ENCODE results near the gene TMEM52B.

The TMEM52B gene

DNA sequence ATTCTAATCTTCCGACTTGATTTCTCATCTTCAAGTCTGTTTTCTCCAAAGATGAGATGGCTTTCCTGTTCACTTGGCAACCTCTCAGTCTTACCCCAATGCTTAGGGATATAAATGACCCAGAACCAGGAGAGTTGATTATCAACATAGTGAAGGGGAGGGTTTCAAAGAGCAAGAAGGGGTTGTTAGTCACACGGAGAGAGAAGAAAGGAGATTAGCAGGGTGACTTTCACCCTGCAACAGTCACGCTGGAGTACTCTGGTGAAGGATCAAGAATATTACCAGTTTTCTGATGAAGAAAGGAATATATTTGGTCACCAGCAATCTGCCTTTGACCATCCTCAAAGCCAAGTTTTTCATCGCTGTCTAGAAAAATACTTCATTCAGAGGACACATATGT lies at the start of gene TMEM52B:
TMEM52B (plus strand) TSS at position 212 of the 400 bp plus-strand sequence. CDS start 543 bp downstream, outside the sequence.
- no peak for DNase-seq (ENCODE audit: low read depth)

GRCh38 chr12:10130042-10130441 lies 48.8 kb upstream of the TMEM52B start, which contains the start of gene CLEC7A:
TSS of gene CLEC7A (minus strand) at chr12:10130199. CDS start at chr12:10130082, 117 bp downstream.
- DNase-seq (ENCODE audit: low read depth), result no peak

DNA sequence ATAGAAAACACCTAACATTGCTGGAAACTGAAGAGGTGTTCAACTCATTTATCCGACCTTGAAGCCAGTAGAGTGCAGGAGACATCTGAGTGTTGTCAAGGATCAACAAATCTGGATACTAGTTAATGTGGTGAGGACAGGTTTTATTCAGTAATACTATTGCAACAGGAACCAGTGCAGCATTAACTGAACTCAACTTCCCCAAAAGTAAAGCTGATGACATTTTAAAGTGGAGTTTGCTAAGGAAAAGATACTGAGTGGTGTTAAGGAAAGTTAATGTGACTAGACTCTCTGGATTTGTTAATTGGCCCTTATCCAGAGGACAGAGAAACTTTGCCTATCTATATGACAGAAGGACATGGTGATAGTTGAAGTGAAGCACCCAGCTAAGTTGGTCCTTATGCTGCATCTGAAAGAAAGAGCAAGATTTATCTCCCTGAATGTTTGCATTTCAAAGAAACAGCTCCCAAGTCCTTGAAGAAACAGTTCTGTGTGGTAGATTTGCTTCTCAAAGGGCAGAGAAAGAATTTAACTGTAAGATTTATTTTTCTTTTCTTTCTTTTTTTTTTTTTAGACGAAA lies 47.6 kb upstream of the TMEM52B start:
- DNase-seq (ENCODE audit: low read depth), result no peak

- no peak for DNase-seq (ENCODE audit: low read depth)
Measured at GRCh38 chr12:10132850-10133370, 45.9 kb upstream of the TMEM52B start.

- no peak for DNase-seq (ENCODE audit: low read depth)
Measured at GRCh38 chr12:10135126-10135525, 43.7 kb upstream of the TMEM52B start.

DNA sequence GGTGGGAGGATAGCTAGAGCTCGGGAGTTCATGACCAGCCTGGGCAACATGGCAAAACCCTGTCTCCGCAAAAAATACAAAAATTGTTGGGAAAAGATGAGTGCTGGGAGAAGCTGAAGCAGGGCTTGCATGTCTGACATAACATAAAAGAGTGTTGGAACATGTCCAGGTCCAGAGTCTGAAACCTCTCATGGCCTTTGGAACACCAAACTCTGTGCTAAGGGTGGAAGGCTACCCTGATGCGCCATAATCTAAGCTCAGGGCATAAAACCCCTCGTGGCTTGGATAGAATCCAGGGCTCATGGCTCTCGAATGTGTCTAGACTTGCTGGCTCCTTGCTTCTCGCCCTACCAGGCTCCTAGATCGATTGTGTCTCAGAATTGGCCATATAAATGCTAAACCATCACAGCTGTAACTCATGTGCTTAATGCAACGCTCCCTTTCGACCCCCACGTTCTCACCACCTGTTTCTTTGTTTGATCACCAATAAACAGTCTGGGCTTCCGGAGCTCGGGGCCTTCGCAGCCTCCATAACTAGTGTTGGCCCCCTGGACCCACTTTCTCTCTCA lies 42.1 kb upstream of the TMEM52B start:
- no peak for DNase-seq (ENCODE audit: low read depth)

GRCh38 chr12:10140001-10140400 lies 38.8 kb upstream of the TMEM52B start:
- peak; percentile 34 for DNase-seq (ENCODE audit: low read depth)

DNA sequence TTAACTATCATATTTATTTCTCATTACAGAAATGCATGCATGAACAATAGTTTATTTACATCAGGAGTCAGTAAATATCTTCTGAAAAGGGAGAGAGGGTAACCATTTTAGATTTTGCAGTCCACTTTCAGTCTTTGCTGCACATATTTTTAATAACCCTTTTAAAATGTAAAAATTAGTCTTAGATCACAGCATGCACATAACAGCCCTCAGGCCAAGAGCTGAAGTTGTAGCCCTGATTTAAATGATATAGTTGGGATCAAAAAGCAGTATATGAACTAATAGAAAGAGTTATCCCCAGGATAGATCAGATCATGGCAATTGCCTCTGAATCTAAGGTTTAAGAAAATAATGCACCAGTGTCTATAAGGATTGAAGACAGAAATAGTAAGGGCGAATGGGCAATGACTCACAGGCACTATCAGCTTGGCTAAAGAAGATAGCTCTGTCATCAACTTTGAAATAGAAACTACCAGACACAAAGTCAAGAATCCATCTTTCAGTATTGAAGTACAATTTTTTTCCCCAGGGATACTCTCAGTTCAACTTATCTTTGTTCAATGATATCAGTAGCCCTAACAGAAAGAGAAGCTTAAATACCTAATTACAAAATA lies 35.7 kb upstream of the TMEM52B start:
- no peak for DNase-seq (ENCODE audit: low read depth)

DNA sequence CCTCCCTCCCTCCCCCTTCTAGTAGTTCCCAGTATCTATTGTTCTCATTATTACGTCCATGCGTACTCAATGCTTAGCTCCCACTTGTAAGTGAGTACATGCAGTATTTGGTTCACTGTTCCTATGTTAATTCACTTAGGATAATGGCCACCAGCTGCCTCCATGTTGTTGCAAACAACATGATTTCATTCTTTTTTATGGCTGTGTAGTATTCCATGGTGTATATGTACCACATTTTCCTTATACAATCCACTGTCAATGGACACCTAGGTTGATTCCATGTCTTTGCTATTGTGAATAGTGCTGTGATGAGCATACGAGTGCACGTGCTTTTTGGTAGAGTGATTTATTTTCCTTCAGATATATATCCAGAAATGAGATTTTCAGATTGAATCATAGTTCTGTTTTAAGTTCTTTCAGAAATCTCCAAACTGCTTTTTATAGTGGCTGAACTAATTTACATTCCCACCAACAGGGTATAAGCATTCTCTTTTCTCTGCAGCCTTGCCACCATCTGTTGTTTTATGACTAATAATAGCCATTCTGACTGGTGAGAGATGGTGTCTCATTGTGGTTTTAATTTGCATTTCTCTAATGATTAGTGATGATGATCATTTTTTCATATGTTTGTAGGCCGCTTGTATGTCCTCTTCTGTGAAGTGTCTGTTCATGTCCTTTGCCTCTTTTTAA lies 31.0 kb upstream of the TMEM52B start:
- no peak for DNase-seq (ENCODE audit: low read depth)

GRCh38 chr12:10151621-10152020 lies 27.2 kb upstream of the TMEM52B start:
- DNase-seq (ENCODE audit: low read depth), result no peak

DNA sequence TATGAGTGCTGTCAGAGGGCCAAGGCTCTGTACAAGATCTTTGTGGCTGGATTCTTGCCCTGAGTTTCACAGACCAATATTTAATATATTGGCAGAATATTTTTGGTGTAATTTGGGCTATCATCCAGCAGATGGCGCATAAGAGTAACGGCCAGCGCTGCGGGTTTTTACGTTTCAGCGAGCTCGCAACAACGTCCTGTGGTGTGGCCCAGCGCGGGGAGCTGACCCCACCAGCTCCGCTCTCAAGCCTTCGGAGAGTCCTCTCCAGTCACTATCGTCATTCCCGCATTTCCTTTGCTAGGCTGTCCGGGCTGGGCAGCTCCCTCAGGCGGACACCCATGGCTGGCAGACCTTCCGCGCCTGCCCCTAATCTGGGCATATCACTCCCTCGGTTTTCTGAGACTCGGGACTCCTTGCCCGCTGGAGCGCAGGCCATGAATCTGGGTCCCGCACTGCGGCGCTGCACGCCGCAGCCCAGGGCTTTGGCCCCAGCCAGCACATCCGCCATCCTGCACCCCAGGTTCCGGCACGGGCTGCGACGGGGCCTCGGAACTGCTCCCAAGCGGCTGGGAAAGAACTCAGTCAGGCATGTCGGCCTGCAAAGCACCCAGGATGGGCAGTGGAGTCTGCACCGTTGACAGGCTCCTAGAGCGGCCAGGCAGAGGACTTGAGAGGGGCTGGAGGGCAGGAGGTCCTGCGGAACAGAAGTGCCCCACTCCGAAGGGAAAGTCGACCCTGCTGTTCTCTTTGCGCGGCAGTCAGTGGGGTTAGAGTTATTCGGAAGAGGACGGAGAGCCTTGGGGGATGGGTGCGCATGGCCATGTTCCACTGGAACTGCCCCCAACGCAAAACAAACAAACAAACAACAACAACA lies 25.3 kb upstream of the TMEM52B start:
- peak; percentile 29 for DNase-seq (ENCODE audit: low read depth)

- no peak for DNase-seq (ENCODE audit: low read depth)
Measured at GRCh38 chr12:10154145-10154496, 24.7 kb upstream of the TMEM52B start.

- DNase-seq (ENCODE audit: low read depth), result no peak
Measured at GRCh38 chr12:10155966-10156365, 22.9 kb upstream of the TMEM52B start.

DNA sequence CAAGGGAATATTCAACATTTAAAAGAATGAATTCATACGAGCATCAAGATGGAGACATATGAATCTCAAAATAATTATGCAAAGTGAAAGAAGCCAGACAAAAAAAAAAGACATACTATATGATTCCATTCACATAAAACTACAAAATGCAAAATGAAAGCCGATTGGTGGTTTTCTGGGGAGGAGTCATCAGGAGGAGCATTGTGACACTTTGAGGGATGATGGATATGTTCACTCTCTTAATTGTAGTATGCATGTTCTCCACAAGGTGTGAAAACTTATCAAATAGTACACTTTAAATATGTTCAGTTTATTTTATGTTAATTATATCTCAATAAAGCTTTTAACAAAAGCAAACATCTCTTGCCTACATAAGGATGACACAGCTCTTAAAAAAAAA lies 20.4 kb upstream of the TMEM52B start:
- DNase-seq (ENCODE audit: low read depth), result no peak

- no peak for DNase-seq (ENCODE audit: low read depth)
Measured at GRCh38 chr12:10159280-10159679, 19.6 kb upstream of the TMEM52B start.

DNA sequence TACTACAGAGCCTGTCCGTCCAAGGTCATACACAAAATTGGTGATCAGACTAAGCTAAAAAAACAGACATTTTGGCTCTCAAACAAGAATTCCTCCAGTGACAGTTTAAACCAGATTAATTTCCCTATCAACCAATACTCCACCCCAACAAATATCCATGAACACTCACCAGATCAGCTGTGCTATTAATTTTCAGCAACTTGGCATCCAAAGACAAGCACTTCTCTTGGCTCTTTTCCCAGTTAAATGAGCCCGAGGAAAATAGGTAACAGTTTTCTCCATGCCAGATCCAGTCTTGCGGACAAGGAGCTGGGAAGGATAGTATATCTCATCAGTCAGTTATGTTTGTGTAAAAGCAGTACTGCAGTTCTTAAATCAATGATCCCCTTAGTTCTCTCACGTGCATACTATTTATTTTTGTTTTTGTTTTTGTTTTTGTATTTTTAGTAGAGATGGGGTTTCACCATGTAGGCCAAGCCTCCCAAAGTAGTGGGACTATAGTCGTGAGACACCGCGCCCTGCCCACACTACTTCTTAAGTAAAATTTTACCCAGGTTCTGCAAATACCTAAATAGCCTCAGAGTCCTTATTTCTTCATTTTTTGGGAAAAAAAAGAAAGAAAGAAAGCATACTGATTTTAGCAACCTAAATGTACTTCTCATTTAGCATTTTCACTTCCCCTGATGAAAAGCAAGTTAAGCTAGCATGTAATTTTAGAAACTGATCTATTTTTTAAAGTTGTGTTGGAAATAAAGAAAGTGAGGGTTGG lies 18.0 kb upstream of the TMEM52B start:
- no peak for DNase-seq (ENCODE audit: low read depth)

GRCh38 chr12:10163084-10163483 lies 15.7 kb upstream of the TMEM52B start:
- DNase-seq (ENCODE audit: low read depth), result no peak

- no peak for DNase-seq (ENCODE audit: low read depth)
Measured at GRCh38 chr12:10165421-10165820, 13.4 kb upstream of the TMEM52B start.

GRCh38 chr12:10167599-10167998 lies 11.2 kb upstream of the TMEM52B start:
- no peak for DNase-seq (ENCODE audit: low read depth)

- DNase-seq (ENCODE audit: low read depth), result no peak
Measured at GRCh38 chr12:10169104-10169503, 9.7 kb upstream of the TMEM52B start.

DNA sequence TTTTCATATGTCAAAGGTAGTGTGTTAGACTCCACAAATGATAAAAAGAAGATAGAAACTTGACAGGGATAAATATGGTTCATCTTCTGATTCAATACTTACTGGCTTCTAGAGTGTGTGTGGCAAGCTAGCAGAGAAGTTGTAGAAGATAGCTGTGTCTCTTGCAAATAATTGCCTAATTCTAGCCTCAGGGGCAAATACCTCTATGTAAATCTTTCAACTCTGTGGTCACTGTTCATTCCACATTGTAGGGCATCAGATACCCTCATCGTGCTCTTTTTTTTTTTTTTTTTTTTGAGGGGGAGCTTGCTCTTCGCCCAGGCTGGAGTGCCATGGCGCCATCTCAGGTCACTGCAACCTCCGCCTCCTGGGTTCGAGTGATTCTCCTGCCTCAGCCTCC lies 8.6 kb upstream of the TMEM52B start:
- DNase-seq (ENCODE audit: low read depth), result no peak
